IMR-90 (cell line): ENCODE results near the gene CDK5R1. TPM values are rescaled to one million over a fixed set of nuclear protein-coding genes. Genes with fewer than 3 reads are reported as not detected.

Experiments used
- ATAC-seq: fragments of 200-7000 bp; cut with Tn5 transposase; 2 replicates; pipeline ENCODE4 v1.9.1; 2020; ENCODE audit warnings: low read depth, mild to moderate bottlenecking, moderate library complexity
- BruUV-seq: library from RNA; stranded (reverse); fragments of 400-500 nt; replicated peaks from 2 replicates; lab custom pipeline; 2021; lab: Mats Ljungman, UMichigan
- CTCF ChIA-PET: fragments of 300-600 bp; formaldehyde crosslinking; extraction: SDS; loops from one replicate; lab custom pipeline; 2021; ENCODE audit warnings: antibody characterized with exemption; lab: Yijun Ruan, JAX
- POLR2A ChIA-PET: fragments of 300-600 bp; sonication (Branson Sonifier 250); formaldehyde crosslinking; loops from one replicate; lab custom pipeline; 2022; ENCODE audit warnings: antibody characterized with exemption; ENCODE audit not compliant: unreplicated experiment; lab: Charles Lee
- DNase-seq: peaks from one replicate; pipeline ENCODE4 v3.0.0; 2013
- H2AFZ ChIP-seq: replicated peaks from 2 replicates; pipeline ENCODE3; 2013; ENCODE audit warnings: low read length, mild to moderate bottlenecking; ENCODE audit not compliant: poor library complexity
- H2AK5ac ChIP-seq: 2 replicates; pipeline ENCODE4 v1.6.1; 2013; ENCODE audit warnings: low read depth, low read length, inconsistent platforms
- H2AK9ac ChIP-seq: replicated peaks from 2 replicates; pipeline ENCODE3; 2013; ENCODE audit warnings: mild to moderate bottlenecking, low read depth, low read length, moderate library complexity; ENCODE audit not compliant: poor library complexity
- H2BK120ac ChIP-seq: 2 replicates; pipeline ENCODE4 v1.6.1; 2013; ENCODE audit warnings: low read depth, low read length, inconsistent platforms
- H2BK15ac ChIP-seq: 3 replicates; pipeline ENCODE4 v1.6.1; 2013; ENCODE audit warnings: low read depth, low read length, inconsistent platforms
- H2BK20ac ChIP-seq: 2 replicates; pipeline ENCODE4 v1.6.1; 2013; ENCODE audit warnings: low read depth, mild to moderate bottlenecking, inconsistent platforms, low read length, moderate library complexity
- H2BK5ac ChIP-seq: 2 replicates; pipeline ENCODE4 v1.6.1; 2013; ENCODE audit warnings: mild to moderate bottlenecking, low read depth, low read length, inconsistent platforms; ENCODE audit not compliant: poor library complexity, severe bottlenecking
- H3K14ac ChIP-seq: replicated peaks from 2 replicates; pipeline ENCODE4 v1.6.1; 2013; ENCODE audit warnings: low read depth, low read length, inconsistent platforms
- H3K18ac ChIP-seq: 2 replicates; pipeline ENCODE4 v1.6.1; 2013; ENCODE audit warnings: low read depth, low read length, control low read depth
- H3K23ac ChIP-seq: 2 replicates; pipeline ENCODE4 v1.6.1; 2013; ENCODE audit warnings: low read depth, low read length, inconsistent platforms
- H3K27ac ChIP-seq: 2 replicates; pipeline ENCODE4 v1.5.1; 2013; ENCODE audit warnings: mild to moderate bottlenecking, control low read depth, low read length; ENCODE audit not compliant: insufficient read depth
- H3K27me3 ChIP-seq: 2 replicates; pipeline ENCODE4 v1.6.1; 2013; ENCODE audit warnings: low read length; ENCODE audit not compliant: control insufficient read depth, insufficient read depth
- H3K36me3 ChIP-seq: 2 replicates; pipeline ENCODE4 v1.6.1; 2013; ENCODE audit warnings: low read length, mixed read lengths; ENCODE audit not compliant: control insufficient read depth, insufficient read depth
- H3K4ac ChIP-seq: 2 replicates; pipeline ENCODE4 v1.6.1; 2013; ENCODE audit warnings: low read depth, low read length, inconsistent platforms
- H3K4me1 ChIP-seq: 2 replicates; pipeline ENCODE4 v1.6.1; 2013; ENCODE audit warnings: low read length, mixed read lengths; ENCODE audit not compliant: control insufficient read depth, insufficient read depth
- H3K4me2 ChIP-seq: 2 replicates; pipeline ENCODE4 v1.6.1; 2013; ENCODE audit warnings: low read depth, mild to moderate bottlenecking, control low read depth, low read length, moderate library complexity
- H3K4me3 ChIP-seq: 2 replicates; pipeline ENCODE4 v1.5.1; 2013; ENCODE audit warnings: low read depth, mild to moderate bottlenecking, control low read depth, low read length, moderate library complexity; ENCODE audit not compliant: insufficient read depth
- H3K56ac ChIP-seq: 2 replicates; pipeline ENCODE4 v1.6.1; 2013; ENCODE audit warnings: low read length, inconsistent platforms; ENCODE audit not compliant: insufficient read depth; ENCODE audit errors: extremely low read depth
- H3K79me1 ChIP-seq, 2 experiments: 2 replicates each; pipeline ENCODE4 v1.6.1; 2013; ENCODE audit warnings: low read length in 2 of 2, inconsistent platforms in 1 of 2, low read depth in 1 of 2
- H3K9ac ChIP-seq: 2 replicates; pipeline ENCODE4 v1.6.1; 2013; ENCODE audit warnings: low read depth, low read length, control low read depth
- H3K9me1 ChIP-seq: 2 replicates; pipeline ENCODE4 v1.6.1; 2013; ENCODE audit warnings: low read length, inconsistent platforms; ENCODE audit not compliant: insufficient read depth
- H3K9me3 ChIP-seq: 2 replicates; pipeline ENCODE4 v1.6.1; 2013; ENCODE audit warnings: low read length; ENCODE audit not compliant: control insufficient read depth, insufficient read depth
- H4K20me1 ChIP-seq: 2 replicates; pipeline ENCODE4 v1.6.1; 2013; ENCODE audit warnings: low read length, inconsistent platforms; ENCODE audit not compliant: insufficient read depth
- H4K5ac ChIP-seq: 2 replicates; pipeline ENCODE4 v1.6.1; 2013; ENCODE audit warnings: mild to moderate bottlenecking, low read depth, low read length, control low read depth
- H4K8ac ChIP-seq, 2 experiments: 2 replicates each; pipeline ENCODE4 v1.6.1; 2013; ENCODE audit warnings: low read depth in 2 of 2, low read length in 2 of 2, control low read depth in 1 of 2, inconsistent platforms in 1 of 2
- H4K91ac ChIP-seq: 2 replicates; pipeline ENCODE4 v1.6.1; 2013; ENCODE audit warnings: low read depth, low read length, inconsistent platforms; ENCODE audit not compliant: insufficient read depth
- CHD1 ChIP-seq: IDR thresholded peaks from 2 replicates; pipeline ENCODE4 v1.6.1; 2012; ENCODE audit warnings: low read depth, low read length, improper control_type of control experiment
- WGBS, 2 experiments: methylation state at CpG; one replicate each; pipeline versions ENCODE4 v1.1.5 to v1.1.7; 2013; ENCODE audit warnings: missing lambda C conversion rate in 2 of 2; ENCODE audit not compliant: insufficient read length in 1 of 2; ENCODE audit errors: extremely low coverage in 2 of 2; 5-methylcytosine and 5-hydroxymethylcytosine counted together
- dilution Hi-C: fragments of 300-500 bp; cut with HindIII; formaldehyde crosslinking; loops from one replicate; pipeline ENCODE4 v1.14.3; 2018; ENCODE audit warnings: low sequenced_read_pairs; ENCODE audit not compliant: unreplicated experiment
- in situ Hi-C: fragments of 300-500 bp; cut with MboI; formaldehyde crosslinking; loops from 3 replicates; pipeline ENCODE4 v1.14.3; 2019; ENCODE audit warnings: low sequenced_read_pairs, inconsistent platforms, mixed read lengths
- intact Hi-C: fragments of 100-400 bp; cut with micrococcal nuclease; formaldehyde crosslinking; loops from 2 replicates; pipeline ENCODE4 v1.10.0; 2022
- polyA plus RNA-seq, 3 experiments: library from polyadenylated mRNA; depleted of rRNA; stranded (reverse); fragments of >200 nt; gene quantifications; 2 replicates each; pipeline ENCODE4 v1.2.3, GENCODE V29; 2012; ENCODE audit warnings: low replicate concordance in 1 of 3
- total RNA-seq: library from RNA; depleted of rRNA; stranded (reverse); fragments of >200 nt; gene quantifications from 2 replicates; pipeline ENCODE4 v1.2.3, GENCODE V29; 2012

Gene CDK5R1
- total and polyA plus RNA-seq, 2 of the 4 experiments (the other 2 are of a cell fraction): 0.36 to 0.74 TPM

GRCh38 chr17:32467949-32468348, 18.8 kb upstream of the CDK5R1 start:
- Histone ChIP-seq H3K4me2 (no peak overlapping the region), H3K27me3 (no peaks in the 10 kb centered on the region), H2AK9ac (no peak overlapping the region), H4K8ac (no peak overlapping the region), H4K20me1 (peaks cover 13% of the 10 kb centered on the region; the same call in 1 of the 2 replicates), H3K23ac (no peak overlapping the region), H2AFZ (no peak overlapping the region), H4K5ac (no peak overlapping the region), H2BK5ac (no peak overlapping the region), H3K56ac (no peak overlapping the region), H3K9ac (no peak overlapping the region), H3K4ac (no peak overlapping the region), H2BK20ac (no peak overlapping the region), H4K91ac (no peak overlapping the region), H2BK15ac (no peak overlapping the region), H3K9me3 (no peaks in the 10 kb centered on the region), H3K9me1 (no peaks in the 10 kb centered on the region), H3K27ac (no peak overlapping the region), H3K79me1 (peaks cover 37% of the 10 kb centered on the region in 2 experiments), H3K18ac (no peak overlapping the region), H3K36me3 (peaks cover 37% of the 10 kb centered on the region), H2BK120ac (no peak overlapping the region), H3K4me1 (no peaks in the 10 kb centered on the region), H3K4me3 (no peak overlapping the region), H2AK5ac (no peak overlapping the region), H3K14ac (no peak overlapping the region)
- no TSS peak for BruUV-seq
- ChIA-PET CTCF (no interaction called here), POLR2A (no interaction called here)
- WGBS, 2 experiments: no CpG with 5 or more reads among the region's 7 CpGs
- no peak for TF ChIP-seq CHD1
- dilution Hi-C loops (no loop called here), intact Hi-C loops (no loop called here), in situ Hi-C loops (no loop called here)
- ATAC-seq (no peak), DNase-seq (no peak)
